GM19238 (cell line): ENCODE results near the gene ZP3.
"Not testable (repeated sequence)": the region's sequence is repeated elsewhere in the genome, so short reads cannot be mapped to it uniquely, and the experiment has no call there.

Experiments used
- DNase-seq: peaks from one replicate; pipeline ENCODE4 v3.0.0; 2011; ENCODE audit warnings: low spot score; ENCODE audit not compliant: insufficient read length

The ZP3 gene

GRCh38 chr7:76482660-76483059 lies 57.9 kb downstream of the ZP3 start:
- DNase-seq: not testable (repeated sequence)

GRCh38 chr7:76483081-76483480 lies 58.3 kb downstream of the ZP3 start:
- not testable (repeated sequence) for DNase-seq

GRCh38 chr7:76484456-76484855 lies 59.7 kb downstream of the ZP3 start:
- not testable (repeated sequence) for DNase-seq

- not testable (repeated sequence) for DNase-seq
Observed at GRCh38 chr7:76485822-76486610, 61.3 kb downstream of the ZP3 start.

- not testable (repeated sequence) for DNase-seq
Observed at GRCh38 chr7:76486618-76487017, 61.9 kb downstream of the ZP3 start.

- not testable (repeated sequence) for DNase-seq
Observed at GRCh38 chr7:76487969-76488368, 63.2 kb downstream of the ZP3 start.
